Pons (tissue), 1 donor: ENCODE measurements around the gene TMEM168.
"Not testable (repeated sequence)": the region's sequence is repeated elsewhere in the genome, so short reads cannot be mapped to it uniquely, and the experiment has no call there.

Experiments used
- DNase-seq: peaks from one replicate; pipeline ENCODE4 v3.0.0-alpha.2; 2016; ENCODE audit warnings: low spot score

TMEM168 gene

DNA sequence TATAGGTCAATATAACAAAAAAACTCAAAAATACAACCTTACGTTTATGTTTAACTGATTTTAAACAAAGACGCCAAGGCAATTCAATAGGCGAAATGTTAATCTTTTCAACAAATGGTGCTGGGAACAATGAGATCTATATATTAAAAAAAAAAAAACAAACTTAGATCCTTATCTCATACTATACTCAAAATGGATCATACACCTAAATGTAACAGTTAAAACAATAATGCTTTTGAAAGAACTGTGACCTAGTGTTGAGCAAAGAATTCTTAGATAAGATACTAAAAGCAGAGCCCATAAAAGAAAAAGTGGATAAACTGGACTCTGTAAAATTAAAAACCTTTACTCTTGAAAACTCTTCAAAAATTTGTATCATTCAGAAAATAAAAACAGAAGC lies 8.6 kb downstream of the TMEM168 start:
- no peak for DNase-seq

DNA sequence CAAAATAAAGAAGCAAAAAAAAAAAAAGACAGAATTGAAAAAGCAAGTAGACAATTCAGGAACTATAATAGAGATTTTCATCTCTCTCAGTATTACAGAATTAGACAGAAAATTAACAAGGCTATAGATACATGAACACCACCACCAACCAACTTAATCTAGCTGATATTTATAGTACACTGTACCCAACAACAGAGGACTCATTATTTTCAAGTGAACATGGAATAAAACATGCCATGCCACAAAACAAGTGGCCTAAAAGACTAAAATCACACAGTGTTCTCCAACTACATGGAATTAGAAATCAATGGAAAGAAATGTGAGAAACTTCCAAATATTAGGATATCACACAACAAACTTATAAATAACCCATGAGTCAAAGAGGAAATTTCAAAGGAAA lies 9.1 kb downstream of the TMEM168 start:
- no peak for DNase-seq

DNA sequence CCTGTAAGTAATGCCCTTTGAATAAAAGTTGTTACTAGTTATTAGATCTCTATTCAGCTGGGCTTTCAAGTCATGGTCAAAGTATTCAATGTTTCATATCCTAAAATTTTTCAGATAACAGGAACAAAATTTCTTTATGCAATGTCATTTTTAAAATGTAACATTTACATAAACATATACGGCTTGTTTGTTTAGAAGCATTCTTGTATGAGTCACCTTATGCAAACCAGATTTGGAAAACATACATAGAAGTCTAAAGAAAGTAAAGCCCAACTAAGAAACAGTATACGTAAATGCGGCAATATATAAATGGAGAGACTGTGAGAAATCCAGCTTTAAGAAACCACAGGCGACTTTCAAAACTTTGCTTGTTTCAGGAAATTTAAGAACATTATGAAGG lies 10.5 kb downstream of the TMEM168 start:
- no peak for DNase-seq

DNA sequence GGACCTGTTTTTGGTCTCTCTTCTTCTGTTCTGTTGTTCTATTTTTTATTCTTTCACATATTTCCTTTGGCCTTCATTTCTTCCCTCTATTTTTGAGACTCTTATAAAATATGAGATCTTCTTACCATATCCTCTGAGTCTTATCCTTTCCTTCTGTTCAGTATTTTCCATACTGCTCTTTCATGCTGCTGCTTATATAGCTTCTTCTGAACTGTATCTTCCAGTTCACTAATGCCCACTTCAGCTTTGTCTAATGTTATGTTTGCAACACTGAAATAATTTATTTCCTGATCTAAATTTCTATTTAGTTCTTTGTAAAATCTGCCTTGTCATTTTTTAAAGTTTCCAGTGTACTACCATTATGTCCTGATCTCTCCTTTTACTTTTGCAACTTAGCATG lies 12.8 kb downstream of the TMEM168 start:
- no peak for DNase-seq

DNA sequence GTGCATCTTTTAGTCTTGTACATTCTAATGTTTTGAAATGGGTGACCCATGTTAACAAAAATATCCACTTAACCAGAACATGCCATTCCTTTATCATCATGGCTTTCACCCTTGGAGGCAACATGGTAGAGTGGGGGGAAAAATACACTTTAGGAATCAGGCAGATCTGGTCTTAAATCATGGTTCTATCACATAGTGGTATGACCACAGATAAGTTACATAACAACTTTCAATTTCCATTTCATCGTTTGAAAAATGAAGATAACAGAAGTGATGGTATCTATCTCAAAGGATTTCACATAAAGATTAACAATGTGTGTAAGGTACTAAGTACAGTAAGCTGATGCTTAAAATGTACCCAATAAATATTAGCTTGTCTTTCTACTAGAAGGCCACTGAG lies 19.0 kb downstream of the TMEM168 start:
- DNase-seq: no peak

DNA sequence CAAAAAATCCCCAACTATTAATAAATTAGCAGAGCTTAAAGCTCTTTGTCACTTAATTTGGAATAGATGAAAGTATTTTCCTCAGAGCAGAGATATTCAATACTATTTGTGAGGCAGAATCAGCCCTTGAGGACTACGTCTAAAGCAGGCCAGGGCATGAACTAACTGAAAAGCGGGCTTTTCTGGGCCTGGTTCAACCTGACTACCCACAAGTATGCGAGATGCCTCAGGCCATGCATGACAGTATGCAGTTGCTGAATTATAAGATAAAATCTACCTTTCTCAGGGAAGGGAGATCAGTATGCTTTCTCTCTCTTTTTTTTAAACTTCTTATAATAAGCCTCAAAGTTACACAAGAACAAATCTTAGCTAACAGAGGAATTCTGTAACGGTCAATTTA lies 20.1 kb downstream of the TMEM168 start:
- DNase-seq: no peak

DNA sequence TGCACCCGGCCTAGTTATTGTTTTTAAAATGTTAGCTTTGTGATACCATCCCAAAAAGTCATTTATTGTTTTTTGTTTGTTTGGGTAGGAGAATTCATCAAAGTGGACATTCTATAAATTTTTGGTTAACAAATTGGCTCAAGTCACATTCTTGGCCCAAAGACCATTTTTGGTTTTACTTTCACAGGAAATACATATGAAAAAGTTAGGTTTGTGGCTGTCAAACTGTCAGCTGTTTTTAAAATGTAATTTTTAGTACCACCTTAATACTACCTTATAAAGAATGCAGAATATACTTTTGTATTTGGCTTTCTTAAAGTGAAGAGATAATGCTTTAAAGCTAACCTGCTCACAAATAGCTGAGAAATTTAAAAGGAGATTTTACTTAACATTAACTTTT lies 25.1 kb downstream of the TMEM168 start:
- DNase-seq: no peak

DNA sequence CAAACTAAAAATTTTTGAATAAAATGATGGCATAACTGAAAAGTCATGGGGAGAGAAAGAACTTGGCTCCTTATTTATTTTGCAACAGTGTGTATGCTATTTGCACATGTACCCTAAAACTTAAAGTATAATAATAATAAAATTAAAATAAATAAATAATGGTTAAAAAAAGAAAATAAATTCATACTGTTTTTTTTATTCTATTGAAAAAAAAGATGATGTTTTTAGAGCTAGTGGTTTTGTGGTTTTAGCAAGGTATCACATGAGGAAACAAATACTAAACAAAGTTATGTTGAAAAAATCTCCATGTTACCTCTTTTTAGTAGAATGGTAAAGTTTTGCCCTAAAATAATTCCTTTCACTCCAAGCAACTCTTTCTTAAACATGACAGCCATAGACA lies 26.2 kb downstream of the TMEM168 start:
- DNase-seq: no peak

DNA sequence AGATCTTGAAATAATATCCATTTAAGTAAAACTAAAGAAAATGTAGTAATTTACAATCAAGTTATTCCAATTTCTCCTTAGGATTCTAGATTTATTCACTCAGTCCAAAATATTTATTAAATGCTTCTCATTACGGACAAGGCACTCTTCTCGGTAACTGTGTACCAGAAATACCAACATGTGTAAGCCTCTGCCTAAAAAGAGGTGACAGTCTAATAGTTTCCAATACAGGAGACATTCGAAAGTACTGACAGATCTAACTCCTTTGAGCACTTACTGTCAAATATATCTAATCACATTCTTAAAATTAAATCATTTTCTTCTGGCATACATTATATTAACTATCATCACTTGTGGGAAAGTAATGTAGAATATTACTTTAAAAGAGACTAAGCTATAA lies 26.9 kb downstream of the TMEM168 start:
- no peak for DNase-seq

DNA sequence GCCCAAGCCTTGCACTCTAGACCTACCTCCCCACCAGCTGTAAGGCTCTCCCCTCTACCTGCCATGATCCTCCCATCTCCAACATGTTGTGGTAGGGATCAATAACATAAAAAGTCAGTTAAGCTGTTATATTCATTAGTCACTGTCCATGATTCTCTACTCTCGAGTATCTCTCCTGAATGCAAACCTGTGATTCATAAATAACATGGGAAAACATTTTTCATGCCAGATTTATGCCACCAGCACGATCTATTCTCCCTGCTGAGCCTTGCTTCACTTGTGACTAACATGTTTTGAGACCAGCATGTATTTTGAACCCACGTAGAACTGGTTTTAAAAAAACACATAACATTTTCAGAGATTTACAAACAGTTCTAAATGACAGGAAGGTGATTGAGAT lies 30.3 kb downstream of the TMEM168 start:
- no peak for DNase-seq

DNA sequence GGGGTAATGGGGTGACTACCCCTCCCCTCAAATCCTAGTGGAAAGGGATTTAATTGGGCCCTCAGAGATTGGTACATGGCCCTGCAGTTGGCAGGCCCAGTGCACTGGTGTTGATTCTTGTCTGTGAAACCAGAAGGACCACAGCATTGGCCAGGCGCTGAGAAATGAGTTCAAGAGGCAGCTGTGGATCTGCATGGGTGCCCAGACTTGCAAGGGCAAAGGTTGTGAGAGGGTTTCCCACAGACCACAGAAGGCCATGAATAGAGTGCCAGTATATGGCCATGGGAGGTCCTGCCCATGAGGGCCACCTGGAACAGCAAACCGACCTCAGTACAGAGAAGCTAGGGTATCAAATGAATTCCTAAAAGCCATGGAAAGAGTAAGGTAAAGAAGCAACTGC lies 32.9 kb downstream of the TMEM168 start:
- no peak for DNase-seq

DNA sequence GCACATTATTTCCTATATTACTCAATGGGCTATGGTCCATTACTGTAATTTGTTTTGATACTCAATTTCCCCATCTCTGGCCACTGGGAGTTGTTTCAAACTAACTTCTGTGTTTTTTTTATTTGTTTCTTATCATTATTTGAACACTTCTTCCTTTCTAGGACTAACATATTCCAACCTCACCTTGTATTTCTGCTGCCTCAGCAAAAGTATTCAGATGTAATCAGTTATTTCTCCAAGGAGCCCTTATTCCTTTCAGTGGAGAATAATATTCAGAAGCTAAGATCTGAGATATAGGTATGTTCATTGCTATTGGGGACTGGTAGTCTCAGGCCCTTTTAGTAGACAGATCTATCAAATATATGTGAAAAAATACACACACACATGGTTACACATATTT lies 36.9 kb downstream of the TMEM168 start:
- DNase-seq: no peak

DNA sequence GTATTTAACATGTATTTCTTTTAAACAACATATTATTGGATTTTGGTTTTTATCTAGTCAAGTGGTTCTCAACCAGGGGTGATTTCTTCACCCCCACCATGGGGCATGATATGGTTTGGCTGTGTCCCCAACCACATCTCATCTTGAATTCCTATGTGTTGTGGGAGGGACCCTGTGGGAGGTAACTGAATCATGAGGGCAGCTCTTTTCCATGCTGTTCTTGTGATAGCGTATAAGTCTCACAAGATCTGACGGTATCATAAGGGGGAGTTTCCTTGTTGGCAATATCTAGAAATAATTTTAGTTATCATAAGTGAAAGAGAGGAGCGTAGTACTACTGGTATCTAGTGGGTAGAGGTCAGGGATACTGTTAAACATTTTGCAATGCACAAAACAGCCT lies 37.6 kb downstream of the TMEM168 start:
- no peak for DNase-seq

DNA sequence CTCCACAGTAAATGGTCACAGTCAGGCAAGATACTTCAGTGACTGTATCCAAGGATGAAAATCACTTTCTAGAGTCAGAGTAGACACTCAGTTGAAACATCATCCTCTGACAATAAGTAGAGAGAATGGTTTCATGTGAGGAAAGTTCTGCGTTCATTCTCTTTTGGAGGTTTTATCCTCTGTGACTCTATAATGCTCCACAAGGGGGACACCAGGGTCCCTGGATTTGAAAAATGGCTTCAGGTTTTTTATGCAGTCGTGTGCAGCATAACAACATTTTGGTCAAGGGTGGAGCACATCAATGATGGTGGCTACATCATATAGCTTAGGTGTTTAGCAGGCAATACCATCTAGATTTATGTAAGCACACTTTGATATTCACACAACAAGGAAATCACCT lies 40.4 kb downstream of the TMEM168 start:
- DNase-seq: no peak

DNA sequence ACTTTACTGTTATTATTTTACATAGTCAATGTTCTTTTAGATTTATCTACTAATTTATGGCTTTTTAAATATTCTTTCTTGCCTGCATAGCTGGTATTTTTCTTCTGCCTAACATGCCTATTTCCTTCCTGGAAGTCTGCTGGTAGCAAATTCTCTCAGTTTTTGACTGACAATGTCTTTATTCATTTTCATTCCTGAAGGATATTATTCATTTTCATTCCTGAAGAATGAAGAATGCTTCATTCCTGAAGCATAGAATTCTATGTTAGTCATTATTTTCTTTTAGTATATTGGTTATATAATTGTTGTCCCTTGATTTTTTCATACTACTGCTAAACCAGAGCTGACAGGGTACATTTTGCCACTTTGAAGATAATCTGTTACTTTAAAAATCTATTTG lies 41.8 kb downstream of the TMEM168 start:
- no peak for DNase-seq

DNA sequence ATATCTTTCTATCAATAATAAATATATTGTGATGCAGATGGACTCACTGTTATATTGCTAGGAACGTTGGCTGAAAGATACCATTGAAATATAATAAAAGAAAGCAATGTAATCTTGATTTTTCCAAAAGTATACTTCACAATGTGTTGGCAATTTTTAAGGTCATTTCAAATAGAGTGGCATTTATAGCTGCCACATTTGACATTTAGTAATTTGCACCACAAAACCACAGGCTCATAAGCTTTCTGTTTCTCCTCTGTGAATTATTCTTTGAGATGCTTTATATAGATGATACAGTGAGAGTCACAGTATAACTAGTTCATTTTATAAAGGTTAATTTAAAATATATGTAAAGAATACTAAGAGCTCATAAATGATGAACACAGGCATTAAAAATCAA lies 44.6 kb downstream of the TMEM168 start:
- DNase-seq: no peak

DNA sequence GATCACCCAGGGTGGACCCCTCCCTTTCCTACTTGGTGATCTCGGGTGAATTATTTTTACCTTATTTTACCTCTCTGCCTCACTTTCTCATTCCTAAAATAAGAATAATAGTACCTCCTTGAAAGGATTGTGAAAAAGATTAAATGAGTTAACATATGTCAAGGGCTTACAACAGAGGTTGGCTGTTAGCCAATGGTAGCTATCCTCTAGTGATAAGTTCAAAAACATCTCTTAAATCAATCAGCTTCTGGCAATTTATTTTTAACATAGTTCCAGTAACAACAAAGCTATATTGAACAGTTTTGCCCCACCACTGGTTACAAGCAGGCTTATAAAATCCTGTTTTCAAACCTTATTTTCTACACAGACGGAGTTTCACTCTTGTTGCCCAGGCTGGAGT lies 45.4 kb downstream of the TMEM168 start:
- DNase-seq: no peak

DNA sequence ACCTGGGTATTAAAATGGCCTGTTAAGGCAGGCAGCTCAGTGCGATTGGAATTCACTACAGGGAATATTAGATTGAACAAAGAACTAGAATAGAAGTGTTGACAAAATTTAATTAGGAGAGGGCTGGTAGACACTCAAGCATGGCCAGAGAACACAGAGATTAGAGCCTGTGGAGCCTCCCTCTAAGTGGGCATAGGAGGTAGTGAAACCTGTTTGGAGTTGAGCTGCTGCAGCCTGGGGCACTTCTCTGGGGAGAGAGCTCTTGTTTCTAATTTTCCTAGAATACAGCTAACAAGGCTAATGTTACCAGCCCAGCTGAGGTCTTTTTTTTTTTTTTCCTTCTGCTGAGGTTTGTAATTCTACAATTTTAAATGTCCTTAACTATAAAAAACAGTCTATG lies 46.4 kb downstream of the TMEM168 start:
- DNase-seq: no peak

DNA sequence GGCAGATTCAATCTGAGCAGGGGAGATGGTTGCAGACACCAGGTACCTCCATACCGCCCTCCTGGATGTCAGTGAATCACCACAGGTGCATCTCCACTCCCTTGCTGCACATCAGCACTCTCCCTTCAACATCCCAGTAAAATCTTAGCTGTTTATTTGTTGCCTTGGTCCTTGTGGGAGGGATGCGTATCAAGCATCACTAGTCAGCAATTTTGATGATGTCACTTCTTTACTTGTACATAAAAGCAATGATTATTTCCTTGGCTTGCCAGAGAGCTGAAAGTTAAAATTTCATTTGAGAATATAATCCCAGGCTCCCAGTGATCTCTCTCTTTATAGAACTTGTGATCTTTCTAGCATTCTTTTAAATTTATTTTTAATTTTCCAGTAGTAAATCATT lies 49.5 kb downstream of the TMEM168 start:
- no peak for DNase-seq

DNA sequence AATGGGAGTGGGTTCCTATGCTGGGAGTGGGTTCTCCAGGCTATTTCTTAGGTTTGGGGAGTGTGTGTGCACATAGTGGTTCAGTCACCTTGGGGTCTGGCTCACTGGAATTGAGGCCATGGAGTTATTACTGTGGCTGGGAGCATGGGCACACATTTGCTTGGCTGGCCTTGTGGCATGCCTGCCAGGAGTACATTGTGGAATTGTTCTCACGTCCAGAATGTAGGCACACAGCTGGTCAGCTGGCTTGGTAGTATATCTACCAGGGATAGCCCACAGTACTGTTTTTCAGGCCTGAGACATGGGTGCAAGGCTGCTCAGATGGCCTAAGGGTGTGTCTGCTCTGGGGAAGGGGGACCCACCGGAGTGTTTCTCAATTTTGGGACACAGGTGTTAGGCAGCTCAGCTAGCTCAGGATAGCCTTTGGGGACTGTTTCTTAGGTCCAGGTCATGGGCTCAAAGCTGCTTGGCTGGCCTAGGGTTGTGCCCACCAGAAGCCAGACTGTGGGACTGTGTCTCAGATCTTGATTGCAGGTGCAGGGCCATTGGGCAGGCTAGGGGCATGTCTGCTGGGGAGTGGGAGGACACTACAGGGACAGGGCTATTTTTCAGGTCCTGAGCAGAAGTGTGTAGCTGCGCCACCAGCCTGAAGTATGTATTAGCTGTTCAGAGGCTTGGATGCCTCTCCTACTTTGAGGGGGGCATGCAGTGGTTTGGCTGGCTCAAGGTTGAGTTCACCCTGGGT lies 50.6 kb downstream of the TMEM168 start:
- DNase-seq: no peak

DNA sequence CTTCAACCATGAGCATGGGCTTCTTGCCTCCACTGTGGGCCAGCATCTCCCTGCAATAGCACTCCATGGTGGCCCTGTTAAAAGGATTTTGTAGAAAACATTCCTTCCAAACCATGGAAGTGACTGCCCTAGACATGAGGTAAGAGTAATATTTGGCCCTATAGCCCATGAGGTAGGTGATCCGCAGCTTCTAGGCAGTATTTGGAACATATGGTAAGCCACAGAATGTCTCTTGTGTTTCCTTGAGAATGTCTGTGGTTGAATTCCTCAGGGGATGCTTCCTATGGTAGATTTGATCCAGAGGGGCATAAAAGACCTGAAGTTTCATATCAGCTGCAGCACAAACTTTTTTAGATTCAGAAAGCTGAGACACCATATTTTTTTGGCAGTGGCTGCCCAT lies 54.9 kb downstream of the TMEM168 start:
- no peak for DNase-seq

DNA sequence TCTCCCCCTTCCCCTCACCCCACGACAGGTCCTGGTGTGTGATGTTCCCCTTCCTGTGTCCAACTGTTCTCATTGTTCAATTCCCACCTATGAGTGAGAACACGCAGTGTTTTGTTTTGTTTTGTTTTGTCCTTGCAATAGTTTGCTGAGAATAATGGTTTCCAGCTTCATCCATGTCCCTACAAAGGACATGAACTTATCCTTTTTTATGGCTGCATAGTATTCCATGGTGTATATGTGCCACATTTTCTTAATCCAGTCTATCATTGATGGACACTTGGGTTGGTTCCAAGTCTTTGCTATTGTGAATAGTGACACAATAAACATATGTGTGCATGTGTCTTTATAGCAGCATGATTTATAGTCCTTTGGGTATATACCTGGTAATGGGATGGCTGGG lies 58.9 kb downstream of the TMEM168 start:
- DNase-seq: not testable (repeated sequence)

DNA sequence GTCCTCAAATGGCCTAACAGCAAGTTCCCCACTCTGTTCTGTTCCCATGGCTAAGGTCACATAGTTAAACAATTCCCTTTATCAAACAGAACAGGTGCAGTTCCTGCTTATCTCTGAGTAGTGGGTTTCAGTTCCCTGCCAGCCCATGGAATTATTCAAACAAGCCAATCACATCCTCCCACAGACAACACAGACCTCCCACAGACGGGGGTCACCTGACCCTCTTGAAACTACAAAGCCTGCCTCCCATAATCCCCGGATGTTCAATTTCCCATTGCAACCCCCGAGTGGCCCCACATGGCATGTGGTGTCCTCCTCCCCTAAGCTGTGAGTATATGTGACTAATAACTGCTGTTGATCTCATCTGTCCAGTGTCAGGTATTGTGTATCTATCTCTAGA lies 64.1 kb downstream of the TMEM168 start:
- no peak for DNase-seq

DNA sequence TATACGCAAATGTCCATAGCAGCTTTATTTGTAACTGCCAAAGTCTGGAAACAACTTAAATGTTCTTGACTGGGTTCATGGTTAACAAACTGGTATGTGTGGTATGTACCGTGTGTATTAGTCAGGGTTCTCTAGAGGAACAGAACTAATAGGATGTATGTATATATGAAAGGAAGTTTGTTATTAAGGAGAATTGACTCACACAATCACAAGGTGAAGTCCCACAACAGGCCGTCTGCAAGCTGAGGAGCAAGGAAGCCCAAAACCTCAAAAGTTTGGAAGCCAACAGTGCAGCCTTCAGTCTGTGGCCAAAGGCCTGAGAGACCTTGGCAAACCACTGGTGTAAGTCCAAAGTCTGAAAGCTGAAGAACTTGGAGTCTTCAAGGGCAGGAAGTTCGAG lies 66.8 kb downstream of the TMEM168 start:
- DNase-seq: no peak

DNA sequence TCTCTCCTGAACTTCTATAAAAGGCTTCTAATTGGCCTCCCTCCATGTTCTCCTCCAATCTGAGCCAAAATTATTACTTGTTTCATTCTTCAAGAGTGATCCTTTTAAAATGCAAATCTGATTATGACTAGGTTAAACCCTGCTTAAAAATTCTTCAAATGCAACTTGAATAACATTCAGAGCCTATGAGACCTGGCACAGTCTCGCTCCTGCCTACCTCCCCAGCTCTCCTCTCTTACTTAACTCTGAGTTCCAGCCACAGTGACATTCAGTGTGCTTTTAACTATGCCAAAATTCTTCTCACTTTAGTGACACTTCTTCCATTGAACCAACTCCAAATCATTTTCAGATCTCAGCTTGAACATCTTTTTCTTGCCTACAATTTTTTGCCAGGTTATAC lies 68.8 kb downstream of the TMEM168 start:
- DNase-seq: no peak
